Measurements from ENCODE around the gene RAB40AL. TPM values are rescaled to one million over a fixed set of nuclear protein-coding genes. Genes with fewer than 3 reads are reported as not detected.
"Not testable (repeated sequence)": the region's sequence is repeated elsewhere in the genome, so short reads cannot be mapped to it uniquely, and the experiment has no call there.

Gene RAB40AL
- total RNA-seq, 1 experiment from 2014 or later: 0.67 TPM

- not testable (repeated sequence) for H3K9me3 ChIP-seq (ENCODE audit: low read length); H3K9ac ChIP-seq (ENCODE audit: low read length); H3K4me2 ChIP-seq (ENCODE audit: low read depth, low read length, poor library complexity, severe bottlenecking); H3K27ac ChIP-seq (ENCODE audit: low read length); H3K9me2 ChIP-seq (replicated peaks; ENCODE audit: insufficient read depth, low read length); H3K27me3 ChIP-seq (ENCODE audit: low read length); DNase-seq; H3K4me1 ChIP-seq (ENCODE audit: low read length); H2AFZ ChIP-seq (ENCODE audit: low read length); H3K4me3 ChIP-seq (ENCODE audit: low read length); H3K79me2 ChIP-seq (ENCODE audit: low read length); H4K20me1 ChIP-seq (ENCODE audit: insufficient read depth, low read depth, low read length); H3K36me3 ChIP-seq (ENCODE audit: insufficient read depth, low read length)
Measured at GRCh38 chrX:102971536-102971935, 34.5 kb downstream of the RAB40AL start.

DNA sequence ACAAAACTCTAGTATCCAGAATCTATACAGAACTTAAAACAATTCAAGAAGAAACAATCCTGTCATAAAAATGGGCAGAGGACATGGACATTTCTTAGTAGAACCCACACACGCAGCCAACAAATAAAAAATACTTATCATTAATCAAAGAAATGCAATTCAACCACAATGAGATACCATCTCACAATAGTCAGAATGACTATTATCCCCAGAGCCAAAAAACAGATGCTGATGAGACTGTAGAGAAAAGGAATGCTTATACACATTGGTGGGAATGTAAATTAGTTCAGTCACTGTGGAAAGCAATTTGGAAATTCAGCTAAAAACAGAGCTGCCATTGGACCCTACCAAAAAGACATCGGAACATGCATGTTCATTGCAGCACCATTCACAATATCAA lies 37.9 kb downstream of the RAB40AL start:
- no peaks in the 10 kb centered on the region for H3K79me2 ChIP-seq (ENCODE audit: low read length)
- no peaks in the 10 kb centered on the region for H4K20me1 ChIP-seq (ENCODE audit: insufficient read depth, low read depth, low read length)
- H3K4me3 ChIP-seq (ENCODE audit: low read length): no peak overlapping the region
- no peaks in the 10 kb centered on the region for H3K4me1 ChIP-seq (ENCODE audit: low read length)
- DNase-seq: no peak
- no peak overlapping the region for H3K4me2 ChIP-seq (ENCODE audit: low read depth, low read length, poor library complexity, severe bottlenecking)
- no peaks in the 10 kb centered on the region for H3K27me3 ChIP-seq (ENCODE audit: low read length)
- H3K36me3 ChIP-seq (ENCODE audit: insufficient read depth, low read length): no peaks in the 10 kb centered on the region
- no peak overlapping the region for H2AFZ ChIP-seq (ENCODE audit: low read length)
- H3K27ac ChIP-seq (ENCODE audit: low read length): no peak overlapping the region
- no peaks in the 10 kb centered on the region for H3K9me2 ChIP-seq (replicated peaks; ENCODE audit: insufficient read depth, low read length)
- peaks cover 3% of the 10 kb centered on the region; the same call in 1 of the 2 replicates for H3K9me3 ChIP-seq (ENCODE audit: low read length)
- H3K9ac ChIP-seq (ENCODE audit: low read length): no peak overlapping the region

DNA sequence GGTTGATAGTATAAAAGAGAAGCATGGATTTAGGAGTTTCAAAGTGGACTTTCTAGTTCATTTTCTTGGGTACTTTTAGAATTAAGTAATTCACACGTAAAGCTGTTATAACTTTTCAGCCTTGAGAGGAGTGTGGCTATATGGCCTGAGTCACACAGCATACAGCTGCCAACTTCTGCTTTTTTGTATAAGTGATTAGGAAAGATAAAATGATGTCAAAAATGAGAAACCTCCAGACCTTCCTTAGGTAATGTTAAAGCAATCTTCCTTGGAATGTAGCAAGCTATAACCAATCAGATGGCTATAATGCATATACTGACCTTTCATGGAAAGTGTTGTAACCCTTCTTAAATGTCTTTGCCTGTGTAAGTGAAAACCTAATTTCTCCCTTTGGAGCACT lies 39.2 kb downstream of the RAB40AL start:
- Histone ChIP-seq H4K20me1 (ENCODE audit: insufficient read depth, low read depth, low read length) (no peaks in the 10 kb centered on the region), H3K27me3 (ENCODE audit: low read length) (no peaks in the 10 kb centered on the region), H3K4me1 (ENCODE audit: low read length) (peaks cover 10% of the 10 kb centered on the region), H2AFZ (ENCODE audit: low read length) (no peak overlapping the region), H3K4me2 (ENCODE audit: low read depth, low read length, poor library complexity, severe bottlenecking) (no peak overlapping the region), H3K9me3 (ENCODE audit: low read length) (no peaks in the 10 kb centered on the region), H3K79me2 (ENCODE audit: low read length) (no peaks in the 10 kb centered on the region), H3K9me2 (replicated peaks; ENCODE audit: insufficient read depth, low read length) (no peaks in the 10 kb centered on the region), H3K9ac (ENCODE audit: low read length) (no peak overlapping the region), H3K36me3 (ENCODE audit: insufficient read depth, low read length) (no peaks in the 10 kb centered on the region), H3K4me3 (ENCODE audit: low read length) (no peak overlapping the region), H3K27ac (ENCODE audit: low read length) (no peak overlapping the region)
- no peak for DNase-seq

DNA sequence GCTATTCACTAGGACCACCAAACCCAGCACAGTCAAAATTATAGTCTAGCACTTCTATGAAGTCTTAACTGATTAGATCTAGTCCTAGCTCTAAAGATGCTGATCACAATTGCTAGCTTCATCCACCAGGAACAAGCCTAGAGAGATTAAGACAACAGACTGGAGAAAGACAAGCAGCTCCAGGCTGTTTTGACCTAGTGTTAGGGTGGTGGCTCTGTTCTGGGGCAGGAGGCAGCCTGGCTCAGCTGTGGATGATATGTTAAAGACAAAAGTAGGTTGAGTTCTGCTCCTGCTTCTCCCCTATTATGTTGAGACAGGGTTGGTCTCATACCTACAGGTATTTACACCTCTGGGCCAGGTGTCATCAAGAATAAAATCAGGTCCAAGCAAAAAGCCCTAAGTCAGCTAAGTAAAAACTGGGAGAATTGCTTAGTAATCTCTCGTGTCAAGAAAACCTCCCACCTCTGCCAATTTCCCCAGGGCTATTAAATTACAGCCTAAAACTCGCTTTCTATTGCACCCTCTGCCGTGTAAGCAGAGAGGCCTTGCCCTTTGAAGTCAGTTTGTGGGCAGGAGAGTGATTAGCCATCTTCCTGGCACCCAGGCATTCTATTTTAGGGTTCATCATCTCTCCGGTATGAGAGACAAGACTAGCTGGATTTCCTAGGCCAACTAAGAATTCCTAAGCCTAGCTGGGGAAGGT lies 39.9 kb downstream of the RAB40AL start:
- no peak overlapping the region for H3K4me2 ChIP-seq (ENCODE audit: low read depth, low read length, poor library complexity, severe bottlenecking)
- H3K27me3 ChIP-seq (ENCODE audit: low read length): no peaks in the 10 kb centered on the region
- H3K4me3 ChIP-seq (ENCODE audit: low read length): no peak overlapping the region
- no peaks in the 10 kb centered on the region for H3K9me3 ChIP-seq (ENCODE audit: low read length)
- no peak for DNase-seq
- no peak overlapping the region for H3K9ac ChIP-seq (ENCODE audit: low read length)
- no peak overlapping the region for H2AFZ ChIP-seq (ENCODE audit: low read length)
- no peaks in the 10 kb centered on the region for H3K36me3 ChIP-seq (ENCODE audit: insufficient read depth, low read length)
- peaks cover 12% of the 10 kb centered on the region for H3K4me1 ChIP-seq (ENCODE audit: low read length)
- no peaks in the 10 kb centered on the region for H3K79me2 ChIP-seq (ENCODE audit: low read length)
- no peaks in the 10 kb centered on the region for H3K9me2 ChIP-seq (replicated peaks; ENCODE audit: insufficient read depth, low read length)
- H4K20me1 ChIP-seq (ENCODE audit: insufficient read depth, low read depth, low read length): no peaks in the 10 kb centered on the region
- no peak overlapping the region for H3K27ac ChIP-seq (ENCODE audit: low read length)

DNA sequence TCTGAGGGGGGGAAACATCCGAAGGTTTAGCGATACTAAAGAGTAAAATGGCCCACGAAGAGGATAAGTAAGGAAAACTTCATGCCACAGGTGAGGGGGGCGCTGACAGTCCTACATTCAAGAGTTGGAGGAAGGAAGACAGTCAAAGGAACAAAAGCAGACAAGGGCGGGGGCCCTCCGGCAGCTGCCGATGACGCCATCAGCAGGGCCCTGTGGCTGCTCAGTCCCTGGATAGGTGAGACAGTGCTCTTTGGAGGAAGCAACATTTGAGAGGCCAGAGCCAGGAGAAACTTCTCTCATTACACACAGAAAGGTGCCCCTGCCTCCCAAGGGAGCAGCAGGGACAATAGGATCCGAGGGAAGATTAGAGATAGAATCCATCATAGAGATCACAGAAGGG lies 41.5 kb downstream of the RAB40AL start:
- DNase-seq: no peak
- H3K9me3 ChIP-seq (ENCODE audit: low read length): no peaks in the 10 kb centered on the region
- H3K4me2 ChIP-seq (ENCODE audit: low read depth, low read length, poor library complexity, severe bottlenecking): no peak overlapping the region
- no peaks in the 10 kb centered on the region for H3K79me2 ChIP-seq (ENCODE audit: low read length)
- no peaks in the 10 kb centered on the region for H3K9me2 ChIP-seq (replicated peaks; ENCODE audit: insufficient read depth, low read length)
- H4K20me1 ChIP-seq (ENCODE audit: insufficient read depth, low read depth, low read length): no peaks in the 10 kb centered on the region
- no peak overlapping the region for H3K4me3 ChIP-seq (ENCODE audit: low read length)
- no peak overlapping the region for H3K27ac ChIP-seq (ENCODE audit: low read length)
- no peak overlapping the region for H3K9ac ChIP-seq (ENCODE audit: low read length)
- H3K4me1 ChIP-seq (ENCODE audit: low read length): peaks cover 12% of the 10 kb centered on the region
- H3K36me3 ChIP-seq (ENCODE audit: insufficient read depth, low read length): no peaks in the 10 kb centered on the region
- H3K27me3 ChIP-seq (ENCODE audit: low read length): no peaks in the 10 kb centered on the region
- H2AFZ ChIP-seq (ENCODE audit: low read length): no peak overlapping the region

GRCh38 chrX:102979536-102979935 lies 42.5 kb downstream of the RAB40AL start:
- Histone ChIP-seq H3K4me3 (ENCODE audit: low read length) (no peak overlapping the region), H3K9me3 (ENCODE audit: low read length) (no peaks in the 10 kb centered on the region), H3K9me2 (replicated peaks; ENCODE audit: insufficient read depth, low read length) (no peaks in the 10 kb centered on the region), H3K4me1 (ENCODE audit: low read length) (peaks cover 12% of the 10 kb centered on the region), H3K36me3 (ENCODE audit: insufficient read depth, low read length) (no peaks in the 10 kb centered on the region), H3K79me2 (ENCODE audit: low read length) (no peaks in the 10 kb centered on the region), H3K27me3 (ENCODE audit: low read length) (no peaks in the 10 kb centered on the region), H4K20me1 (ENCODE audit: insufficient read depth, low read depth, low read length) (no peaks in the 10 kb centered on the region), H3K4me2 (ENCODE audit: low read depth, low read length, poor library complexity, severe bottlenecking) (no peak overlapping the region), H2AFZ (ENCODE audit: low read length) (no peak overlapping the region), H3K27ac (ENCODE audit: low read length) (no peak overlapping the region), H3K9ac (ENCODE audit: low read length) (no peak overlapping the region)
- no peak for DNase-seq

DNA sequence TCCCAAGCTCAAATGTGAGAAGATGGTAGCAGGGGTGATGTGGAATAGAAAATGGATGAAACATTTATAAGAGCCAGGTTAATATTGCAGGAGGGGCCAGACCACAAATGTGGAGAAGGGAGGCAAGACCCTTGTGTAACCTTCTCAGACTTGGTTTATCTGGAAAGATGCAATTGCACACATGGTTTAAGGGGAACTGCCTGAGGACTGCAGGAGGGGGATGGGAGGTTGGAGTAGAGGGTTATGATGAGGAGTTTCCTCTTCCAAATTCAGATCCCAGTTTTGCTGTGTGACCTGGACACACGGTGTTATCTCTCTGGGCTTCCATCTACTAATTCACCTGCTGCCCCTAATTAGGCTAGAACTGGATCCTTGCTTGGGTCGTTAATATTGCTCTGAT lies 46.1 kb downstream of the RAB40AL start:
- DNase-seq: no peak
- H3K9ac ChIP-seq (ENCODE audit: low read length): no peak overlapping the region
- no peaks in the 10 kb centered on the region for H4K20me1 ChIP-seq (ENCODE audit: insufficient read depth, low read depth, low read length)
- H3K4me1 ChIP-seq (ENCODE audit: low read length): peaks cover 12% of the 10 kb centered on the region
- H3K27ac ChIP-seq (ENCODE audit: low read length): no peak overlapping the region
- no peaks in the 10 kb centered on the region for H3K79me2 ChIP-seq (ENCODE audit: low read length)
- H3K4me2 ChIP-seq (ENCODE audit: low read depth, low read length, poor library complexity, severe bottlenecking): no peak overlapping the region
- no peaks in the 10 kb centered on the region for H3K36me3 ChIP-seq (ENCODE audit: insufficient read depth, low read length)
- no peaks in the 10 kb centered on the region for H3K9me2 ChIP-seq (replicated peaks; ENCODE audit: insufficient read depth, low read length)
- no peaks in the 10 kb centered on the region for H3K27me3 ChIP-seq (ENCODE audit: low read length)
- no peaks in the 10 kb centered on the region for H3K9me3 ChIP-seq (ENCODE audit: low read length)
- no peak overlapping the region for H3K4me3 ChIP-seq (ENCODE audit: low read length)
- no peak overlapping the region for H2AFZ ChIP-seq (ENCODE audit: low read length)

- Histone ChIP-seq H3K79me2 (ENCODE audit: low read length) (no peaks in the 10 kb centered on the region), H3K4me3 (ENCODE audit: low read length) (no peak overlapping the region), H3K9ac (ENCODE audit: low read length) (no peak overlapping the region), H2AFZ (ENCODE audit: low read length) (no peak overlapping the region), H3K9me2 (replicated peaks; ENCODE audit: insufficient read depth, low read length) (no peaks in the 10 kb centered on the region), H3K36me3 (ENCODE audit: insufficient read depth, low read length) (no peaks in the 10 kb centered on the region), H4K20me1 (ENCODE audit: insufficient read depth, low read depth, low read length) (no peaks in the 10 kb centered on the region), H3K9me3 (ENCODE audit: low read length) (no peaks in the 10 kb centered on the region), H3K27me3 (ENCODE audit: low read length) (no peaks in the 10 kb centered on the region), H3K4me2 (ENCODE audit: low read depth, low read length, poor library complexity, severe bottlenecking) (no peak overlapping the region), H3K27ac (ENCODE audit: low read length) (no peak overlapping the region), H3K4me1 (ENCODE audit: low read length) (peaks cover 12% of the 10 kb centered on the region)
- no peak for DNase-seq
Measured at GRCh38 chrX:102985192-102985591, 48.1 kb downstream of the RAB40AL start.

Measured in Karpas-422 (cell line).